ENCODE data around the gene TRIP10. TPM values are rescaled to one million over a fixed set of nuclear protein-coding genes. Genes with fewer than 3 reads are reported as not detected.

Gene TRIP10
- polyA plus RNA-seq, 1 donor from 2014 or later = 0.76 TPM

- no peaks in the 10 kb centered on the region for H4K20me1 ChIP-seq (ENCODE audit: insufficient read depth)
Observed at GRCh38 chr19:6778386-6778785, 38.9 kb downstream of the TRIP10 start.

DNA sequence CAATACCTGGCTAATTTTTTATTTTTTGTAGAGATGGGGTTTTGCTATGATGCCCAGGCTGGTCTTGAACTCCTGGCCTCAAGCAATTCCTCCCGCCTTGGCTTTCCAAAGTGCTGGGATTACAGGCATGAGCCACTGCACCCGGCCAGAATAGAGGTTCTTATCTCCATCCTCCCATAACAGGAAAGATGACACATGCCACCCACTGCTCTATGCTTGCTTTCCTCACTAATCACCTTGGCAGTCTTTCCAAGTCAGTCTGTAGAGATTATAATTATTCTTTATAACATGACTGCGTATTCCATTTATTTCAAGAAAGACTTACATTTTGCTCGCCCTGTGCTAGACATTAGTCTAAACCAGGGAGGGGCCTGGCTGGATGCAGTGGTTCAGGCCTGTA, 39.7 kb downstream of the TRIP10 start:
- TF ChIP-seq EZH2 (IDR thresholded peaks at IDR 0.05; ENCODE audit: borderline replicate concordance, insufficient read depth, low read length, poor library complexity, severe bottlenecking) (no peak), SMC3 (conservative IDR thresholded peaks at IDR 0.05; ENCODE audit: poor library complexity) (no peak), POLR2AphosphoS5 (IDR thresholded peaks at IDR 0.05) (no peak), CTCF (IDR thresholded peaks at IDR 0.05; ENCODE audit: poor library complexity, severe bottlenecking) (no peak), MXI1 (conservative IDR thresholded peaks at IDR 0.05; ENCODE audit: poor library complexity, severe bottlenecking) (no peak), EP300 (conservative IDR thresholded peaks at IDR 0.05; ENCODE audit: poor library complexity, severe bottlenecking) (no peak), TAF1 (IDR thresholded peaks at IDR 0.05; ENCODE audit: low read depth) (no peak), RAD21 (conservative IDR thresholded peaks at IDR 0.05) (no peak)
- TF ChIP-seq, protein P1, sequence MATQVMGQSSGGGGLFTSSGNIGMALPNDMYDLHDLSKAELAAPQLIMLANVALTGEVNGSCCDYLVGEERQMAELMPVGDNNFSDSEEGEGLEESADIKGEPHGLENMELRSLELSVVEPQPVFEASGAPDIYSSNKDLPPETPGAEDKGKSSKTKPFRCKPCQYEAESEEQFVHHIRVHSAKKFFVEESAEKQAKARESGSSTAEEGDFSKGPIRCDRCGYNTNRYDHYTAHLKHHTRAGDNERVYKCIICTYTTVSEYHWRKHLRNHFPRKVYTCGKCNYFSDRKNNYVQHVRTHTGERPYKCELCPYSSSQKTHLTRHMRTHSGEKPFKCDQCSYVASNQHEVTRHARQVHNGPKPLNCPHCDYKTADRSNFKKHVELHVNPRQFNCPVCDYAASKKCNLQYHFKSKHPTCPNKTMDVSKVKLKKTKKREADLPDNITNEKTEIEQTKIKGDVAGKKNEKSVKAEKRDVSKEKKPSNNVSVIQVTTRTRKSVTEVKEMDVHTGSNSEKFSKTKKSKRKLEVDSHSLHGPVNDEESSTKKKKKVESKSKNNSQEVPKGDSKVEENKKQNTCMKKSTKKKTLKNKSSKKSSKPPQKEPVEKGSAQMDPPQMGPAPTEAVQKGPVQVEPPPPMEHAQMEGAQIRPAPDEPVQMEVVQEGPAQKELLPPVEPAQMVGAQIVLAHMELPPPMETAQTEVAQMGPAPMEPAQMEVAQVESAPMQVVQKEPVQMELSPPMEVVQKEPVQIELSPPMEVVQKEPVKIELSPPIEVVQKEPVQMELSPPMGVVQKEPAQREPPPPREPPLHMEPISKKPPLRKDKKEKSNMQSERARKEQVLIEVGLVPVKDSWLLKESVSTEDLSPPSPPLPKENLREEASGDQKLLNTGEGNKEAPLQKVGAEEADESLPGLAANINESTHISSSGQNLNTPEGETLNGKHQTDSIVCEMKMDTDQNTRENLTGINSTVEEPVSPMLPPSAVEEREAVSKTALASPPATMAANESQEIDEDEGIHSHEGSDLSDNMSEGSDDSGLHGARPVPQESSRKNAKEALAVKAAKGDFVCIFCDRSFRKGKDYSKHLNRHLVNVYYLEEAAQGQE (IDR thresholded peaks at IDR 0.05; ENCODE audit: borderline replicate concordance) = no peak

More at GRCh38 chr19:6778386-6778785, 38.9 kb downstream of the TRIP10 start:
- Histone ChIP-seq H3K9ac (ENCODE audit: low read length) (no peak overlapping the region), H3K9me3 (ENCODE audit: low read length) (no peaks in the 10 kb centered on the region), H3K79me2 (replicated peaks; ENCODE audit: insufficient read depth, low read length) (no peaks in the 10 kb centered on the region), H3K9me2 (ENCODE audit: insufficient read depth, low read length) (no peaks in the 10 kb centered on the region), H2AFZ (ENCODE audit: low read depth, low read length) (no peak overlapping the region), H3K27ac (ENCODE audit: low read length) (no peak overlapping the region), H3K4me3 (ENCODE audit: low read length) (no peak overlapping the region), H3K36me3 (ENCODE audit: insufficient read depth, low read length) (no peaks in the 10 kb centered on the region), H3K27me3 (ENCODE audit: insufficient read depth, low read depth, low read length) (no peaks in the 10 kb centered on the region), H3K4me2 (ENCODE audit: low read length) (no peak overlapping the region), H3F3A (ENCODE audit: insufficient read depth, low read length, poor library complexity, severe bottlenecking) (no peaks in the 10 kb centered on the region)
- TF ChIP-seq MXI1 (conservative IDR thresholded peaks at IDR 0.05; ENCODE audit: poor library complexity, severe bottlenecking) (no peak), SMC3 (conservative IDR thresholded peaks at IDR 0.05; ENCODE audit: poor library complexity) (no peak), TAF1 (IDR thresholded peaks at IDR 0.05; ENCODE audit: low read depth) (no peak), RAD21 (conservative IDR thresholded peaks at IDR 0.05) (no peak)

More for the DNA sequence above, 39.7 kb downstream of the TRIP10 start:
- Histone ChIP-seq H3F3A (ENCODE audit: insufficient read depth, low read length, poor library complexity, severe bottlenecking) (no peaks in the 10 kb centered on the region), H3K27ac (ENCODE audit: low read length) (no peak overlapping the region), H2AFZ (ENCODE audit: low read depth, low read length) (no peak overlapping the region), H3K9me2 (ENCODE audit: insufficient read depth, low read length) (no peaks in the 10 kb centered on the region), H3K9me3 (ENCODE audit: low read length) (no peaks in the 10 kb centered on the region), H3K4me3 (ENCODE audit: low read length) (no peak overlapping the region), H3K36me3 (ENCODE audit: insufficient read depth, low read length) (no peaks in the 10 kb centered on the region), H3K4me2 (ENCODE audit: low read length) (no peak overlapping the region), H3K9ac (ENCODE audit: low read length) (no peak overlapping the region), H4K20me1 (ENCODE audit: insufficient read depth) (no peaks in the 10 kb centered on the region), H3K79me2 (replicated peaks; ENCODE audit: insufficient read depth, low read length) (no peaks in the 10 kb centered on the region), H3K27me3 (ENCODE audit: insufficient read depth, low read depth, low read length) (no peaks in the 10 kb centered on the region)
